IPS-20b (cell line): ENCODE measurements around the gene MAMDC4.
"Not testable (repeated sequence)": the region's sequence is repeated elsewhere in the genome, so short reads cannot be mapped to it uniquely, and the experiment has no call there.

ENCODE experiments used
- H3K27ac ChIP-seq: one replicate; pipeline ENCODE4 v1.5.1; 2013; ENCODE audit warnings: low read length
- H3K27me3 ChIP-seq: 2 replicates; pipeline ENCODE4 v1.6.1; 2013; ENCODE audit warnings: mild to moderate bottlenecking, low read length, inconsistent platforms; ENCODE audit not compliant: insufficient read depth
- H3K36me3 ChIP-seq: 2 replicates; pipeline ENCODE4 v1.6.1; 2013; ENCODE audit warnings: low read depth, mild to moderate bottlenecking, inconsistent platforms, low read length, moderate library complexity; ENCODE audit not compliant: insufficient read depth
- H3K4me1 ChIP-seq: 2 replicates; pipeline ENCODE4 v1.6.1; 2013; ENCODE audit warnings: mild to moderate bottlenecking, control low read depth, inconsistent platforms, low read length, moderate library complexity; ENCODE audit not compliant: insufficient read depth
- H3K4me3 ChIP-seq: 2 replicates; pipeline ENCODE4 v1.5.1; 2013; ENCODE audit warnings: mild to moderate bottlenecking, low read length, inconsistent platforms
- H3K9ac ChIP-seq: 2 replicates; pipeline ENCODE4 v1.6.1; 2013; ENCODE audit warnings: low read depth, mild to moderate bottlenecking, inconsistent platforms, low read length, moderate library complexity
- H3K9me3 ChIP-seq: 2 replicates; pipeline ENCODE4 v1.6.1; 2013; ENCODE audit warnings: mild to moderate bottlenecking, low read depth, low read length, inconsistent platforms; ENCODE audit not compliant: insufficient read depth

Gene MAMDC4

DNA sequence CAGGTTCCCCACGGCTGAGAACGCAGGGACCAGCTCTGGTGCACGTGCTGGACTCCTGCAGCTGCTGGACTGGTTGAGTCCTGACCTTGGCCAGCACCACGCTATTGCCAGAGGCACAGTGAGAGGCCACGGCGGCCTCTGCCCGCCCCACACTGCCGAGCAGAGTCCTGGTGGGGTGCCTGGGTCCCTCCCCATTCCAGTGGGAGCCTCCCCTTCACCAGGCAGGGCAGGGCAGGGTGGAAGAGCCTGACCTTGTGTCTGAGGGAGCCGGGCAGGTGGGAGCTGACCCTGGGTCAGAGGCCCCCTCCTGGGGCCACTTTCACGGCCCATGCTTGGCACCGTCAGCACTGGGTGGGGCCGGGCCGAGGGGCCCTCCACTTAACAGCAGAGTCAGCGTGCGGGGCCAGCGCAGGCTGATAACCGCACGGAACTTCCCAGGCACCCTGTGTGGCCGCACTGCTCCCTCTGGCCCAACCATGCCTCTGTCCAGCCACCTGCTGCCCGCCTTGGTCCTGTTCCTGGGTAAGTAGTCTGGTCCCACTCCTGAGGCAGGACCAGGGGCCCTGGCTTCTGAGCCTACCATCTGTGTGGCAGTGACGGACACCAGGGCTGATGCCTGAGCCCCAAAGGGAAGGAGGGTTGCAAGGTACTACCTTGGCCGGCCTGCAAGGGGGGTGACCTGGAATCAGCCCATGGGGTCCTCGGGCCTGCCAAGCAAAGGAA, at the start of gene MAMDC4:
Gene MAMDC4, plus strand, starts transcription at position 406 of the 723 bp plus-strand sequence. Its CDS starts 71 bp downstream, at position 477.
- H3K27me3 ChIP-seq: no peaks in the 10 kb centered on the region; the same call in 1 of the 2 replicates
- no peaks in the 10 kb centered on the region for H3K9me3 ChIP-seq
- H3K36me3 ChIP-seq: peaks cover 16% of the 10 kb centered on the region
- H3K27ac ChIP-seq: no peak within 1 kb of the TSS
- H3K4me1 ChIP-seq: peaks cover 4% of the 10 kb centered on the region; the same call in 1 of the 2 replicates
- H3K4me3 ChIP-seq: no peak within 1 kb of the TSS
- H3K9ac ChIP-seq: no peak within 1 kb of the TSS

DNA sequence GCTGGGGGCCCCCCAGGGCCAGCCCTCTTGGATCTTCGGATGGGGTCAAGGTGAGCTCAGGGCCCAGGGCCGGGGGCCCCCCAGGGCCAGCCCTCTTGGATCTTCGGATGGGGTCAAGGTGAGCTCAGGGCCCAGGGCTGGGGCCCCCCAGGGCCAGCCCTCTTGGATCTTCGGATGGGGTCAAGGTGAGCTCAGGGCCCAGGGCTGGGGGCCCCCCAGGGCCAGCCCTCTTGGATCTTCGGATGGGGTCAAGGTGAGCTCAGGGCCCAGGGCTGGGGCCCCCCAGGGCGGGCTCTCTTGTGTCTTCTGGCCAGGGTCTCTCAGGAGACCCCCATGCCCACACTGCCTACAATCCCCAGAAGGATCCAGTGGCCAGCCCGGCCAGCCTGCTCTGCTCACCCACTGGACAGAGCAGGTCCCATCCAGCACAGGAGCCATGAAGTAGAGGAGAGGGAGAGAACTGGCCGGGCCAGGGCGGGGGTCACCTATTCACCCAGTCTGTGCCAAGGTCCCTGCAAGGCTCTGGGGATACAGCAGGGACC, 49.1 kb upstream of the MAMDC4 start:
- H3K4me3 ChIP-seq, H3K36me3 ChIP-seq, H3K27ac ChIP-seq, H3K9me3 ChIP-seq, H3K9ac ChIP-seq, H3K4me1 ChIP-seq: not testable (repeated sequence)
- peaks cover 36% of the 10 kb centered on the region for H3K27me3 ChIP-seq

DNA sequence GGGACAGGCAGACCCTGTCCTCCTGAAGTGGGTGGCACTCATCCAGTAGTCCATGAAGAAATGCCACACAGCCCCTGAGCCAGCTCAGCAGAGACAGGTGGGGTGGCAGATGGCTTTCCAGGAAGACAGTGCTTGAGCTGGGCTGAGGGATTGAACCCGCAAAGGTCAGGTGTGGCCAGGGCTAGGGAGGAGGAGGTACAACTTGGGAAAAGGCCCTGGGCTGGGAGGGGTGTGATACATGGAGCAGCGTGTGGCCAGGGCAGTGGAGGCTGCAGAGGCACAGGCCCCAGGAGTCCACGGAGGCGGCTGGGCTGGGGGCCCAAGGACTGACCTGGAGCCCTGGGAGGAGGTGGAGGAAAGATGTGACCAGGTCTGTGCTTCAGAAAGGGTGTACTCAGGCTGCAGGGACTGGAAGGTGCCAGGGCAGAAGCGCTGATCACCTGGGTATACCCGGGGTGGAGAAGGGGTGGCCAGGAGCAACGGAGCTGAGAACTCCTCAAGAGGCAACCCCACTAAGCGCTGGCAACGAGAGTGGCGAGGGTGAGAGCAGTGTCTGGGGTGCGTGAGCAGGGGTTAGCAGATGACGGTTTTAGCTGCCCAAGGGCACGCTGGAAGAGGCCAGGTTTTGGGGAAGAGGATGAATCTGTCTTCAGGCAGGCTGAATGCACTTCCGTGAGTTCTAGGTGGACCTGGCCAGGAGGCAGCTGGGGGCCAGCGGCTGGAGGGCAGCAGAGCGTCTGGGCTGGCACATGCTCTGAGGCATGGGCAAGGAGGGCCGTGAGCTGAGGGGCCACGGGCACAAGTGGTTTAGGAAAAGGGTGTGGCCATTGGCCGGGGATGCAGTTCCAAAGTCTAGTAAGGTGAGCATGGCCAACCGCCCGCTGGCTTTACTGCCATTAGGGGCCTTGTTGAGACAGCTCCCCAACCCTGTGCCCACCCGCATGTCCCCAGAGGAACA, 48.3 kb upstream of the MAMDC4 start:
- H3K27ac ChIP-seq: no peak overlapping the region
- peaks cover 6% of the 10 kb centered on the region; the same call in 1 of the 2 replicates for H3K4me1 ChIP-seq
- no peak overlapping the region for H3K9ac ChIP-seq
- no peaks in the 10 kb centered on the region for H3K9me3 ChIP-seq
- H3K4me3 ChIP-seq: no peak overlapping the region
- peaks cover 31% of the 10 kb centered on the region for H3K27me3 ChIP-seq
- peaks cover 5% of the 10 kb centered on the region; the same call in 1 of the 2 replicates for H3K36me3 ChIP-seq

DNA sequence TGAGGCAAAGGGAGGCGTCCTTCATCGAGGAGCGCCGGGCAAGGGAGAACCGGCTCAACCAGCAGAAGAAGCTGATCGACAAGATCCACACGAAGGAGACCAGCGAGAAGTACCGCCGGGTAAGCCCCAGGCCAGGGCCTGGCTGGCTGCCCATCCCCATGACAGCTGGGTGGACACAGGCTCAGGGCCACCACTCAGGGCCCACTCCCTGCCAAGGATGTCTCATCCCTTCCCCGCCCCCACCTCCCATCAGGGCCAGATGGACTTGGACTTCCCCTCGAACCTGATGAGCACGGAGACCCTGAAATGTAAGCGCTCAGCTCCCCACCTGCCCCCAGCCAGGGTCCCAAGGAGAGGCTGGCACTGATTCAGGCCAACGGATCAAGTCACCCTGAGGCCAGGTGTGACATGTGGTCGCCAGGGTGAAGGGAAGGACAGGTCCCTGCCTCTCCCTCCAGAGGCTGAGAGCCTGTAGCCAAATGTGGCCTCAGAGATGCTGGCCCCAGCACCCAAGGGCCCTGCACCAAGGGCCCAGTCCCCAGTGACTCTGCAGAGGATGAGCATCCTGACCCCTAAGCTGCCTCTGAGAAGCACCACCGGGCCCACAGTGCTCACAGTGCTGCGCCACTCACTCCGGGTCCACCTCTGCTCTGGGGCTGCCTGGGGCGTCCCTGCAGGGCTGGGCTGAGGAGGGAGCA, 47.5 kb upstream of the MAMDC4 start:
- H3K27me3 ChIP-seq: peaks cover 23% of the 10 kb centered on the region
- H3K9ac ChIP-seq: no peak overlapping the region
- H3K4me1 ChIP-seq: peaks cover 7% of the 10 kb centered on the region; the same call in 1 of the 2 replicates
- H3K36me3 ChIP-seq: peaks cover 7% of the 10 kb centered on the region; the same call in 1 of the 2 replicates
- H3K9me3 ChIP-seq: no peaks in the 10 kb centered on the region
- H3K4me3 ChIP-seq: no peak overlapping the region
- H3K27ac ChIP-seq: no peak overlapping the region

DNA sequence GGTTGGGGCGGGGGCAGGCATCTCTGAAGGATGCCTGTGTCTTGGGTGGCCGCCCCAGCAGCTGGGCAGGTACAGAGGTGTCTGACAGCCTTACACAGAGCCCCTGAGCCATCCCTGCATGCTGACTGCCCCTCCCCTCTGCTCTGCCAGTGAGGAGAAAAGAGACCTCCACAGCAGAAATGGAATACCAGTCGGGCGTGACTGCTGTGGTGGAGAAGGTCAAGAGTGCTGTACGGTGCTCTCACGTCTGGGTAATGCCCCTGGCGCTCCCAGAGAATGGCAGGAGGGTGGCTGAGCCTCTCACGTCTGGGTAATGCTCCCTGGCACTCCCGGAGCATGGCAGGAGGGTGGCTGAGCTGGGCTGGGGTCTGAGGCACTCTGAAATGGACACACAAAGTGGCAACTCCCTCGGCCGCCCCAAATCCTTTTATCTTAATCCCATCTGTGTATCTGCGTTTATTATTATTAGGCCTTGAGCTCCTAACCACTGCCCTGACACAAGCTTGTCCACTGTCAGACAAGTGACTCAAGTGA, 46.9 kb upstream of the MAMDC4 start:
- Histone ChIP-seq H3K27ac (no peak overlapping the region), H3K4me3 (no peak overlapping the region), H3K9me3 (no peaks in the 10 kb centered on the region), H3K27me3 (peaks cover 21% of the 10 kb centered on the region), H3K9ac (no peak overlapping the region), H3K4me1 (peaks cover 8% of the 10 kb centered on the region; the same call in 1 of the 2 replicates), H3K36me3 (peaks cover 13% of the 10 kb centered on the region; the same call in 1 of the 2 replicates)

DNA sequence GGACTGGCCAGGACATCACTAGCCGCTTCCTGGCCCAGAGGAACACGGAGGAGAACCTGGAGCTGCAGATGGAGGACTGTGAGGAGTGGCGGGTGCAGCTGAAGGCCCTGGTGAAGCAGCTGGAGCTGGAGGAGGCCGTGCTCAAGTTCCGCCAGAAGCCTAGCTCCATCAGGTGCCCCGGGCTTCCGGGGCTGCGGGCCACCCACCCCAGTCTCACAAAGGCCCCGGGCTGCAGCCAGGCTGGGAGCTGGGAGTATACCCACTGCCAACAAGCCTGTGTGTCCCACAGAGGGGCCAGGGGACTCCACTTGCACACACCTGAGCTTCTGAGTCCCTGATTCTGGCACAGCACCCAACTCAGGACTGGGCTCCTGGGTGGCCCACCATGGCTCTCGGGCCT, 46.1 kb upstream of the MAMDC4 start:
- peaks cover 8% of the 10 kb centered on the region; the same call in 1 of the 2 replicates for H3K4me1 ChIP-seq
- no peak overlapping the region for H3K9ac ChIP-seq
- peaks cover 18% of the 10 kb centered on the region; the same call in 1 of the 2 replicates for H3K36me3 ChIP-seq
- H3K4me3 ChIP-seq: no peak overlapping the region
- peaks cover 21% of the 10 kb centered on the region for H3K27me3 ChIP-seq
- H3K27ac ChIP-seq: no peak overlapping the region
- H3K9me3 ChIP-seq: no peaks in the 10 kb centered on the region

DNA sequence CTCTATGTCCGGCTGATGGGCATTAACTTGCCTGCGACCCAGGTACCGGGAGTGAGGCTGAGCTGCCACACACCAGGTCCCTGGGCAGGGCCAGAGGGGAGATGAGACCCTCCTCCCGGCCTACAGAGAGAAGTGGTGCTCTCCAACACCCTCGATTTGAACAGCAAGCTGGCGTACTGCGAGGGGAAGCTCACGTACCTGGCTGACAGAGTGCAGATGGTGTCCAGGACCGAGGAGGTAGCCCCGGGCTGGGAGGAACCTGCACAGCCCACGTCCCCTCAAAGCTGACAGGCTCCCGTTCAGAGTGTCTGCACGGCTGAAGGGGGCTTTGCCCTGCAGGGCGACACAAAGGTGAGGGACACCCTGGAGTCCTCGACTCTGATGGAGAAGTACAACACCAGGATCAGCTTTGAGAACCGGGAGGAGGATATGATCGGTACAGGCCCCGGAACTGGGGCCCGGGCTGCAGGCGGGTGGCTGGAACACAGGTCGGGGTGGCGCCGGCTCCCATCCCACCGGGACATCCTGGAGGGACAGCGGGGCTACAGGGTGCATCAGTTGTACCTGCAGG, 45.4 kb upstream of the MAMDC4 start:
- H3K4me3 ChIP-seq: peak overlapping the region; percentile 79
- H3K27me3 ChIP-seq: peaks cover 21% of the 10 kb centered on the region
- H3K27ac ChIP-seq: no peak overlapping the region
- H3K4me1 ChIP-seq: peaks cover 8% of the 10 kb centered on the region; the same call in 1 of the 2 replicates
- no peaks in the 10 kb centered on the region for H3K9me3 ChIP-seq
- peaks cover 25% of the 10 kb centered on the region; the same call in 1 of the 2 replicates for H3K36me3 ChIP-seq
- peak overlapping the region; percentile 83; the same call in 1 of the 2 replicates for H3K9ac ChIP-seq

DNA sequence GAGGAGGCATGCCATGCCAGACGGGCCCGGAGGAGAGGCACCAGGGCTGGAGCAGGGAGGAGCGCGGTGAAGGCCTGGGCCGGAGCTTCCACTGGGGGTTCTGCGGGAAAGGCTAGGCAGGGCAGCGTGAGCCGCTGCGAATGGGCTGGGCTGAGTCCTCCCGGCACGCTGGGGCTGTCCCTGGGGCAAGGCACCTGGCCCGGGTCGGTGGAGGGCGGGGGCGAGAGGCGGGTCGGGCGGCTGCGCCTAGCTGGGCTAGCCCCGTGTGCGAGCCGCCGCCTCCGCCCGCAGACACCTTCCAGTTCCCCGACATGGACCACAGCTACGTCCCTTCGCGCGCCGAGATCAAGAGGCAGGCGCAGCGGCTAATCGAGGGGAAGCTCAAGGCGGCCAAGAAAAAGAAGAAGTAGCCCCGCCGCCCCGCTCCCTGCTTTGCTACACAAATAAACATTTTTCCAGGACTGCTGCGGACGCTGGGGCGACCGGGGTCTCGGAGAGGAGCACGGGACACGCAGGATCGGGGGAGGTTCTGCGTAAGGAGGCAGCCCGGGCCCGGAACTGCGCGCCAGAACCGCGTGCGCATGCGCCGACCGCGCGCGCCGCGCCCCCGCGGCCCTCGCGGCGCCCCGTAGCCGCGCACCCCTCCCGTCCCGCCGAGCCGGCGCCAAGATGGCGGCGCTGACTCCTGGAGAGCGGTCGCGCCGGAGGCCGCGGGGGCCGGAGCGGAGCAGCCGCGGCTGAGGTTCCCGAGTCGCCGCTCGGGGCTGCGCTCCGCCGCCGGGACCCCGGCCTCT, 44.7 kb upstream of the MAMDC4 start, which contains the start of gene RABL6:
Gene RABL6, plus strand, starts transcription at position 668 of the 794 bp plus-strand sequence. CDS start 249 bp downstream, outside the sequence.
- H3K9me3 ChIP-seq: no peaks in the 10 kb centered on the region
- peaks cover 13% of the 10 kb centered on the region for H3K27me3 ChIP-seq
- peaks cover 8% of the 10 kb centered on the region; the same call in 1 of the 2 replicates for H3K4me1 ChIP-seq
- H3K36me3 ChIP-seq: peaks cover 31% of the 10 kb centered on the region; the same call in 1 of the 2 replicates
- peak within 1 kb of the TSS; percentile 83 for H3K9ac ChIP-seq
- peak within 1 kb of the TSS; percentile 98 for H3K4me3 ChIP-seq
- peak within 1 kb of the TSS; percentile 12 for H3K27ac ChIP-seq

DNA sequence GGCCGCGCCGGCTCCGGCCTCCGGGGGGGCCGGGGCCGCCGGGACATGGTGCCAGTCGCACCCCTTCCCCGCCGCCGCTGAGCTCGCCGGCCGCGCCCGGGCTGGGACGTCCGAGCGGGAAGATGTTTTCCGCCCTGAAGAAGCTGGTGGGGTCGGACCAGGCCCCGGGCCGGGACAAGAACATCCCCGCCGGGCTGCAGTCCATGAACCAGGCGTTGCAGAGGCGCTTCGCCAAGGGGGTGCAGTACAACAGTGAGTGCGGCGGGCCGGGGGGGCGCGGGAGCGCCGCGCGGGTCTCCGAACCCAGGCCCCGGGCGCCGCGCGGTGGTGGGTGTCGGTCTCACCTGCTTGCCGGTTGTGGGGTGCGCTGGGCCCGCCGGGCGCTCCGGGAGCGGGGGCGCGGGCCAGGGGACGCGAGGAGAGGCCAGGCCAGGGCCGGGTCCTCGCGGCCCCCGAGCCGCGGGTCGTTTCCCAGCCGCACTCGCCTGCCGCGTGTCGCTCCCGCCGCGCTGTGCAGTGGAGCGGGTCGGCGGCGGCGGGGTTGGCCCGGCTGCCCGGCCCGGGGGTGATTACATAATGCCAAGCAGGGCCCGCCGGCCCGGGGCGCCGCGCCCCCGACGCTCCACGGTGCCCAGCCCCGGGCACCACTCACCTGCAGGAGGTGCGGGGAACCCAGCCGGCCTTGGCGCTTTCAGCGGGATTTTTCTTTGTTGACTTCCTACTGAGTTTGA, 43.9 kb upstream of the MAMDC4 start:
- no peaks in the 10 kb centered on the region for H3K9me3 ChIP-seq
- peak overlapping the region; percentile 98 for H3K4me3 ChIP-seq
- peaks cover 12% of the 10 kb centered on the region for H3K27me3 ChIP-seq
- H3K27ac ChIP-seq: peak overlapping the region; percentile 12
- H3K9ac ChIP-seq: peak overlapping the region; percentile 83
- peaks cover 8% of the 10 kb centered on the region; the same call in 1 of the 2 replicates for H3K4me1 ChIP-seq
- H3K36me3 ChIP-seq: peaks cover 39% of the 10 kb centered on the region
